Heart right ventricle (tissue), 16 donors: ENCODE measurements around the gene MAP3K4. TPM values are rescaled to one million over a fixed set of nuclear protein-coding genes. Genes with fewer than 3 reads are reported as not detected.

Source experiments
- ATAC-seq, 8 donors: fragments of 200-7000 bp; cut with Tn5 transposase; one replicate each; pipeline ENCODE4 v1.9.1; 2020; ENCODE audit warnings: mild to moderate bottlenecking in 8 of 8, moderate library complexity in 8 of 8, moderate number of reproducible peaks in 1 of 8
- DNase-seq, 2 donors: peaks; one replicate each; pipeline ENCODE4 v3.0.0-alpha.2; 2020
- H3K27ac ChIP-seq, 10 donors: fragments of 200-600 bp; sonication (generic) in 2 of 10; one replicate each; pipeline versions ENCODE4 v1.5.0 to v1.8.0; 2020 to 2022; ENCODE audit warnings: mild to moderate bottlenecking in 3 of 10
- H3K27me3 ChIP-seq, 7 donors: fragments of 200-600 bp; one replicate each; pipeline ENCODE4 v1.8.0; 2021 to 2022; ENCODE audit warnings: mild to moderate bottlenecking in 2 of 7
- H3K36me3 ChIP-seq, 9 donors: fragments of 200-600 bp; sonication (generic) in 1 of 9; one replicate each; pipeline versions ENCODE4 v1.5.0 to v1.8.0; 2020 to 2022; ENCODE audit warnings: mild to moderate bottlenecking in 2 of 9
- H3K4me1 ChIP-seq, 9 donors: fragments of 200-600 bp; sonication (generic) in 1 of 9; one replicate each; pipeline versions ENCODE4 v1.5.0 to v1.8.0; 2020 to 2022; ENCODE audit warnings: mild to moderate bottlenecking in 4 of 9
- H3K4me3 ChIP-seq, 10 donors: fragments of 200-600 bp; sonication (generic) in 2 of 10; one replicate each; pipeline versions ENCODE4 v1.5.0 to v1.8.0; 2020 to 2022; ENCODE audit warnings: mild to moderate bottlenecking in 7 of 10, moderate library complexity in 2 of 10
- H3K9me3 ChIP-seq, 11 donors: fragments of 200-600 bp in 10 of 11; sonication (generic) in 2 of 11; one replicate each; pipeline versions ENCODE4 v1.5.0 to v1.8.0; 2013 to 2022; ENCODE audit warnings: mild to moderate bottlenecking in 2 of 11, control low read depth in 1 of 11, moderate library complexity in 1 of 11
- CTCF ChIP-seq, 9 donors: fragments of 200-600 bp; sonication (generic) in 2 of 9; IDR thresholded peaks; one replicate each; pipeline versions ENCODE4 v1.5.0 to v1.8.0; 2021 to 2022; ENCODE audit warnings: antibody characterized with exemption in 9 of 9, mild to moderate bottlenecking in 5 of 9, moderate library complexity in 1 of 9
- WGBS, 2 donors: extraction: QIAGEN DNeasy Blood & Tissue Kit; methylation state at CpG; one replicate each; pipeline ENCODE4 v1.1.7; 2013; ENCODE audit warnings: inconsistent platforms in 1 of 2; 5-methylcytosine and 5-hydroxymethylcytosine counted together
- intact Hi-C, 10 donors: fragments of 100-400 bp; cut with DNase I; formaldehyde crosslinking; loops; one replicate each; pipeline versions ENCODE4 v1.11.1 to v1.14.2; 2022
- polyA plus RNA-seq, 2 donors: library from polyadenylated mRNA; stranded (reverse); fragments of 200-250 nt; gene quantifications; one replicate each; pipeline ENCODE4 v1.2.3, GENCODE V29; 2013
- total RNA-seq, 10 donors: library from RNA; stranded (reverse); fragmentation: NEBNext Ultra II Directional in 3 of 10; extraction: Animal tissue kit (Norgen Biotek cat#: 25700) in 3 of 10; gene quantifications; one replicate each; pipeline versions ENCODE4 v1.2.1 to v1.2.4, GENCODE V29; 2021 to 2023
- donor health status: Arrhythmogenic right ventricular cardiomyopathy.
- donor health status: ischemic (EF 13 %, LVEDD 7.1; RV severe dilation, severe dysfunction).
- donor health status: healthy with polysubstance abuse.
- donor health status: DM: no; HTN: yes; CAD: no.
- donor health status: DM: no; HTN: no; CAD: no.
- donor health status: ischemic (EF 25% LVEDD 6.9; RV normal size, moderate dysfunction).
- donor health status: ischemic (EF 25% LVEDD 5.7; RV mildly dilated, moderate dysfunction).
- donor health status: healthy.
- donor health status: DM: yes; HTN: yes; CAD: no.
- donor health status: Ischemic cardiomyopathy.
- donor health status: ischemic (EF 35%, LVEDD 5.7; RV mildly dilated, moderate dysfunction).
- donor health status: nonischemic (EF 11% LVEDD 7.7; RV severe dilation, severe dysfunction).
- donor health status: DM: yes; HTN: yes; CAD: no.
- donor health status: PGD.
- donor health status: ischemic (EF 29% LVEDD 5.4; RV normal size, mild dysfunction).
- donor health status: nonischemic (EF 23%, LVEDD 6.1; RV moderate dilation, normal function).

MAP3K4 gene
- total and polyA plus RNA-seq, 12 donors: 10.5 to 50.2 (median 30.9) TPM

GRCh38 chr6:161109366-161109765 lies 117.8 kb downstream of the MAP3K4 start:
- intact Hi-C loops: no loop called here
- DNase-seq (no peak), ATAC-seq (no peak)
- Histone ChIP-seq H3K36me3 (peaks cover 0 to 100% (median 81%) of the 10 kb centered on the region in 9 donors), H3K27ac (peak overlapping the region in 1 of 10 donors; percentile 21), H3K4me3 (no peak overlapping the region), H3K27me3 (no peaks in the 10 kb centered on the region), H3K9me3 (no peaks in the 10 kb centered on the region), H3K4me1 (peaks cover 0 to 4% (median 0%) of the 10 kb centered on the region in 9 donors)
- WGBS, 2 donors: 84 to 86% methylated on average over 4 of the region's 4 CpGs
- TF ChIP-seq CTCF (IDR thresholded peaks at IDR 0.05): no peak

- no peak for DNase-seq
- Histone ChIP-seq H3K27ac (no peak overlapping the region), H3K27me3 (no peaks in the 10 kb centered on the region), H3K4me3 (no peak overlapping the region), H3K36me3 (peaks cover 0 to 100% (median 84%) of the 10 kb centered on the region in 9 donors), H3K9me3 (no peaks in the 10 kb centered on the region), H3K4me1 (peaks cover 0 to 4% (median 0%) of the 10 kb centered on the region in 9 donors)
- no peak for ATAC-seq
- WGBS, 2 donors: 91 to 93% methylated on average over 14 of the region's 14 CpGs
- intact Hi-C loops: loop anchor here in 1 of 10 donors (10.0 kb wide), 1 partner anchor 265 kb away; no protein-coding TSS in a partner anchor
- no peak for TF ChIP-seq CTCF (IDR thresholded peaks at IDR 0.05)
Observed at GRCh38 chr6:161110028-161110779, 118.6 kb downstream of the MAP3K4 start.

GRCh38 chr6:161111261-161111660 lies 119.7 kb downstream of the MAP3K4 start:
- no peaks in the 10 kb centered on the region for H3K9me3 ChIP-seq
- TF ChIP-seq CTCF (IDR thresholded peaks at IDR 0.05): no peak
- no peak for ATAC-seq
- H3K4me1 ChIP-seq: peaks cover 0 to 4% (median 0%) of the 10 kb centered on the region in 9 donors
- H3K4me3 ChIP-seq: no peak overlapping the region
- WGBS, 2 donors: 82 to 83% methylated on average over 4 of the region's 4 CpGs
- intact Hi-C loops: loop anchor here in 1 of 10 donors (10.0 kb wide), 1 partner anchor 264 kb away; no protein-coding TSS in a partner anchor
- H3K36me3 ChIP-seq: peaks cover 0 to 100% (median 85%) of the 10 kb centered on the region in 9 donors
- H3K27me3 ChIP-seq: no peaks in the 10 kb centered on the region
- peak overlapping the region in 1 of 10 donors; percentile 27 for H3K27ac ChIP-seq
- no peak for DNase-seq

GRCh38 chr6:161115468-161115867 lies 123.9 kb downstream of the MAP3K4 start:
- no peak for DNase-seq
- WGBS, 2 donors: 95 to 98% methylated on average over 3 of the region's 3 CpGs
- Histone ChIP-seq H3K4me1 (peaks cover 0 to 8% (median 0%) of the 10 kb centered on the region in 9 donors), H3K9me3 (peaks cover 0 to 17% (median 0%) of the 10 kb centered on the region in 11 donors), H3K27me3 (no peaks in the 10 kb centered on the region), H3K36me3 (peaks cover 0 to 100% (median 62%) of the 10 kb centered on the region in 9 donors), H3K27ac (no peak overlapping the region), H3K4me3 (no peak overlapping the region)
- intact Hi-C loops: loop anchor here in 1 of 10 donors (10.0 kb wide), 1 partner anchor 259 kb away; no protein-coding TSS in a partner anchor
- no peak for ATAC-seq
- TF ChIP-seq CTCF (IDR thresholded peaks at IDR 0.05): no peak
